ENCODE measurements around the gene RASL10B. TPM values are rescaled to one million over a fixed set of nuclear protein-coding genes. Genes with fewer than 3 reads are reported as not detected.

RASL10B gene
- total RNA-seq, 1 donor from 2014 or later: 2.6 TPM

GRCh38 chr17:35765086-35765710 is 33.8 kb downstream of the RASL10B start:
- H3K27me3 ChIP-seq (ENCODE audit: control insufficient read depth, insufficient read depth, low read length): peaks cover 2% of the 10 kb centered on the region
- TF ChIP-seq CTCF (IDR thresholded peaks at IDR 0.05; ENCODE audit: insufficient read depth, low read length, poor library complexity, severe bottlenecking): no peak
- no peak overlapping the region for H3K4me3 ChIP-seq (ENCODE audit: low read depth, low read length)
- H3K36me3 ChIP-seq (ENCODE audit: control insufficient read depth, insufficient read depth, low read length): no peaks in the 10 kb centered on the region
- DNase-seq (ENCODE audit: low read depth): no peak

- no peak for TF ChIP-seq CTCF (IDR thresholded peaks at IDR 0.05; ENCODE audit: insufficient read depth, low read length, poor library complexity, severe bottlenecking)
- no peak overlapping the region for H3K4me3 ChIP-seq (ENCODE audit: low read depth, low read length)
- H3K27me3 ChIP-seq (ENCODE audit: control insufficient read depth, insufficient read depth, low read length): peaks cover 4% of the 10 kb centered on the region
- DNase-seq (ENCODE audit: low read depth): no peak
- no peaks in the 10 kb centered on the region for H3K36me3 ChIP-seq (ENCODE audit: control insufficient read depth, insufficient read depth, low read length)
Observed at GRCh38 chr17:35765756-35766488, 34.5 kb downstream of the RASL10B start.

GRCh38 chr17:35766489-35766877 is 35.0 kb downstream of the RASL10B start:
- no peak for TF ChIP-seq CTCF (IDR thresholded peaks at IDR 0.05; ENCODE audit: insufficient read depth, low read length, poor library complexity, severe bottlenecking)
- no peak for DNase-seq (ENCODE audit: low read depth)
- Histone ChIP-seq H3K36me3 (ENCODE audit: control insufficient read depth, insufficient read depth, low read length) (no peaks in the 10 kb centered on the region), H3K4me3 (ENCODE audit: low read depth, low read length) (no peak overlapping the region), H3K27me3 (ENCODE audit: control insufficient read depth, insufficient read depth, low read length) (peaks cover 4% of the 10 kb centered on the region)

GRCh38 chr17:35766903-35767510 is 35.6 kb downstream of the RASL10B start:
- Histone ChIP-seq H3K27me3 (ENCODE audit: control insufficient read depth, insufficient read depth, low read length) (peaks cover 7% of the 10 kb centered on the region), H3K4me3 (ENCODE audit: low read depth, low read length) (no peak overlapping the region), H3K36me3 (ENCODE audit: control insufficient read depth, insufficient read depth, low read length) (no peaks in the 10 kb centered on the region)
- TF ChIP-seq CTCF (IDR thresholded peaks at IDR 0.05; ENCODE audit: insufficient read depth, low read length, poor library complexity, severe bottlenecking): peak; percentile 62
- no peak for DNase-seq (ENCODE audit: low read depth)

GRCh38 chr17:35768797-35769196 is 37.4 kb downstream of the RASL10B start:
- no peak for TF ChIP-seq CTCF (IDR thresholded peaks at IDR 0.05; ENCODE audit: insufficient read depth, low read length, poor library complexity, severe bottlenecking)
- Histone ChIP-seq H3K4me3 (ENCODE audit: low read depth, low read length) (no peak overlapping the region), H3K27me3 (ENCODE audit: control insufficient read depth, insufficient read depth, low read length) (peaks cover 17% of the 10 kb centered on the region), H3K36me3 (ENCODE audit: control insufficient read depth, insufficient read depth, low read length) (no peaks in the 10 kb centered on the region)
- DNase-seq (ENCODE audit: low read depth): no peak
